Osteoblast (primary cell): ENCODE results near the gene AMBRA1. TPM values are rescaled to one million over a fixed set of nuclear protein-coding genes. Genes with fewer than 3 reads are reported as not detected.

ENCODE experiments used
- DNase-seq: peaks from one replicate; pipeline ENCODE4 v3.0.0; 2011; ENCODE audit warnings: low spot score, mixed read lengths; ENCODE audit not compliant: insufficient read length; ENCODE audit errors: missing footprints
- H2AFZ ChIP-seq: 2 replicates; pipeline ENCODE4 v1.6.0; 2011; ENCODE audit warnings: mild to moderate bottlenecking, low read length
- H3K27ac ChIP-seq: 2 replicates; pipeline ENCODE4 v1.5.1; 2011; ENCODE audit warnings: mild to moderate bottlenecking, low read depth, low read length, moderate library complexity
- H3K27me3 ChIP-seq: 2 replicates; pipeline ENCODE4 v1.6.0; 2012; ENCODE audit warnings: mild to moderate bottlenecking, control low read depth, inconsistent platforms, low read length, moderate library complexity; ENCODE audit not compliant: insufficient read depth
- H3K36me3 ChIP-seq: 2 replicates; pipeline ENCODE4 v1.5.1; 2011; ENCODE audit warnings: mild to moderate bottlenecking, low read length, control low read depth, moderate library complexity; ENCODE audit not compliant: insufficient read depth
- H3K4me1 ChIP-seq: 2 replicates; pipeline ENCODE4 v1.5.1; 2011; ENCODE audit warnings: mild to moderate bottlenecking, low read length, control low read depth, moderate library complexity; ENCODE audit not compliant: insufficient read depth
- H3K4me2 ChIP-seq: 2 replicates; pipeline ENCODE4 v1.6.0; 2011; ENCODE audit warnings: mild to moderate bottlenecking, low read length; ENCODE audit not compliant: insufficient read depth
- H3K4me3 ChIP-seq: fragments of 200-600 bp; sonication (generic); 3 replicates; pipeline ENCODE4 v1.5.1; 2012; ENCODE audit warnings: mild to moderate bottlenecking, low read length, inconsistent platforms; ENCODE audit not compliant: insufficient read depth
- H3K79me2 ChIP-seq: 2 replicates; pipeline ENCODE4 v1.6.0; 2012; ENCODE audit warnings: mild to moderate bottlenecking, low read length, control low read depth, inconsistent platforms; ENCODE audit not compliant: insufficient read depth
- H3K9me3 ChIP-seq: 2 replicates; pipeline ENCODE4 v1.5.1; 2011; ENCODE audit warnings: low read depth, low read length, control low read depth
- H4K20me1 ChIP-seq: 2 replicates; pipeline ENCODE4 v1.6.0; 2012; ENCODE audit warnings: mild to moderate bottlenecking, low read length, control low read depth; ENCODE audit not compliant: insufficient read depth
- total RNA-seq: library from RNA; depleted of rRNA; stranded (reverse); fragments of >200 nt; gene quantifications from 2 replicates; pipeline ENCODE4 v1.2.3, GENCODE V29; 2012
- TF ChIP-seq, protein P1 (sequence below): IDR thresholded peaks from 2 replicates; pipeline ENCODE4 v1.5.1; 2011; ENCODE audit warnings: mild to moderate bottlenecking, low read depth, low read length, moderate library complexity; ENCODE audit errors: extremely low read depth

Gene AMBRA1
- total RNA-seq, 1 donor, result 29.7 TPM

DNA sequence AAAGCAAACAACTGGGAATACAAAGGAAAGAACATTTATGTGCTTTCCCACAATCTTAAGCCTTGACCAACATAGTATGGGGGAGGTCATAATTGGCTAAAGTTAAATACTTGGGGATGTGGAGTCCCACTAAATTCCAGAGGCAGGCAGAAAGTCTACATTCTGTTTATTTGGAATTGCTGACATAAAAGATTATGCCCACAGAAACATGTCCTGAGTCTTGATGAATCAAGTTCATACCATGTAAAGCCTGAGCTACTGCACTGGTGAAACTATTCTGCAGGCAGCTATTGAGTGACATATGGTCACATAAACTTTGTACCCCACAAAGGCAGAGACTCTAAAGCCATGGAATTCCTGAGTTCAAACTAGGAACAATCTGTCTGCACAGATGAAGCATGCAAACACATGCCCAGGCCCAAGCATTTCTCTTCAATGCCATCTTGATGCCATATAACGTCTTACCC lies 132.3 kb downstream of the AMBRA1 start:
- H2AFZ ChIP-seq, result no peak overlapping the region
- no peaks in the 10 kb centered on the region for H3K27me3 ChIP-seq
- peak overlapping the region; percentile 23 for H3K4me2 ChIP-seq
- no peaks in the 10 kb centered on the region for H3K36me3 ChIP-seq
- H3K4me1 ChIP-seq, result peaks cover 9% of the 10 kb centered on the region
- H3K79me2 ChIP-seq, result peaks cover 3% of the 10 kb centered on the region
- H3K27ac ChIP-seq, result no peak overlapping the region
- TF ChIP-seq, protein P1, sequence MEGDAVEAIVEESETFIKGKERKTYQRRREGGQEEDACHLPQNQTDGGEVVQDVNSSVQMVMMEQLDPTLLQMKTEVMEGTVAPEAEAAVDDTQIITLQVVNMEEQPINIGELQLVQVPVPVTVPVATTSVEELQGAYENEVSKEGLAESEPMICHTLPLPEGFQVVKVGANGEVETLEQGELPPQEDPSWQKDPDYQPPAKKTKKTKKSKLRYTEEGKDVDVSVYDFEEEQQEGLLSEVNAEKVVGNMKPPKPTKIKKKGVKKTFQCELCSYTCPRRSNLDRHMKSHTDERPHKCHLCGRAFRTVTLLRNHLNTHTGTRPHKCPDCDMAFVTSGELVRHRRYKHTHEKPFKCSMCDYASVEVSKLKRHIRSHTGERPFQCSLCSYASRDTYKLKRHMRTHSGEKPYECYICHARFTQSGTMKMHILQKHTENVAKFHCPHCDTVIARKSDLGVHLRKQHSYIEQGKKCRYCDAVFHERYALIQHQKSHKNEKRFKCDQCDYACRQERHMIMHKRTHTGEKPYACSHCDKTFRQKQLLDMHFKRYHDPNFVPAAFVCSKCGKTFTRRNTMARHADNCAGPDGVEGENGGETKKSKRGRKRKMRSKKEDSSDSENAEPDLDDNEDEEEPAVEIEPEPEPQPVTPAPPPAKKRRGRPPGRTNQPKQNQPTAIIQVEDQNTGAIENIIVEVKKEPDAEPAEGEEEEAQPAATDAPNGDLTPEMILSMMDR, result no peak
- DNase-seq, result peak; percentile 62
- no peak overlapping the region for H3K4me3 ChIP-seq
- peaks cover 30% of the 10 kb centered on the region for H4K20me1 ChIP-seq
- H3K9me3 ChIP-seq, result no peaks in the 10 kb centered on the region

DNA sequence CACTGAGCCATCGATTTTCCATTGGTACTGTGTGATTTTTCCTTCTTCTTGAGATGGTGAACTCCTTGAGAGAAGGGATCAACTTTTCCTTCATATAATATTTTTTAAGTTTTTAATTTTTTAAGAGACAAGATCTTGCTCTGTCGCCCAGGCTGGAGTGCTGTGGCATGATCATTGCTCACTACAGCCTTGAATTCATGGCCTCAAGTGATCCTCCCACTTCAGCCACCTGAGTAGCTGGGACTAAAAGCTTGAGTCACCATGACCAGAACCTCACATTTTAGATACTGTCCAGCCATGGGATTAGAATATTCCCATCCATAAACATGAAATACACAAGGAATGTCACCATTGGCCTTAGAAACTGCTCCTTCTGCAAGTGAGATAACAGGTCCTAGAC lies 135.3 kb downstream of the AMBRA1 start:
- Histone ChIP-seq H3K27me3 (no peaks in the 10 kb centered on the region), H3K4me3 (no peak overlapping the region), H3K79me2 (peaks cover 10% of the 10 kb centered on the region), H4K20me1 (peaks cover 27% of the 10 kb centered on the region), H2AFZ (no peak overlapping the region), H3K27ac (no peak overlapping the region), H3K9me3 (no peaks in the 10 kb centered on the region), H3K4me2 (no peak overlapping the region), H3K4me1 (peaks cover 9% of the 10 kb centered on the region), H3K36me3 (no peaks in the 10 kb centered on the region)
- DNase-seq, result no peak
- TF ChIP-seq, protein P1, result no peak

DNA sequence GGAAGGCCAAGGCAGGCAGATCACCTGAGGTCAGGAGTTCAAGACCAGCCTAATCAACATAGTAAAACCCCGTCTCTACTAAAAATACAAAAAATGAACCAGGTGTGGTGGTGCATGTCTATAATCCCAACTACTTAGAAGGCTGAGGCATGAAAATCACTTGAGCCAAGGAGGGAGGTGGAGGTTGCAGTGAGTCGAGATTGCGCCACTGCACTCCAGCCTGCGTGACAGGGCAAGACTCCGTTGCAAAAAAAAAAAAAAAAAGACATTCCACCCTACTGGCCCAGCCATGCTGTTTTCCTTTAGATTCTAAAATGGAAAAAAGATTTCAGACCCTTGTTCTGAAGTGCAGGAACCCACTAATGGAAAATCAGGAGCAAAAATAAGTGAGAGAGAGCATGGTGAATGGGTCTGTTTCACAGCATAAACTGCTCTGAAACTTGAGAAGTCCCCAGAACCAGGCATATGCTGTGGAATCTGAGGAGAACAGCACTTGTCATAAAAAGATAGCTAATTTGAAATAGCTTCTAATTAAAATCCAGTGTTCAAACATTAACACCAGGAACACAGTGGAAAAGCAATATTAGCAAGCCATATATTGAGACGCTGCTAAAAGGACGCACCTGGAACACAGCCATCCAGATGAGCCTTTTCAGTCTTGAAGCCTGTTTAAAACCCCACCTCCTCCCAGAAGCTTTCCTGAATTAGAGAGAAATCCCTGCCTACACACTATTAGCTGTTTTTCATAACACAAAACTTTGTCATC lies 136.0 kb downstream of the AMBRA1 start:
- TF ChIP-seq, protein P1, result no peak
- no peak for DNase-seq
- Histone ChIP-seq H3K4me3 (no peak overlapping the region), H3K9me3 (no peaks in the 10 kb centered on the region), H3K36me3 (no peaks in the 10 kb centered on the region), H3K27me3 (no peaks in the 10 kb centered on the region), H3K4me1 (peaks cover 9% of the 10 kb centered on the region), H4K20me1 (peaks cover 24% of the 10 kb centered on the region), H2AFZ (no peak overlapping the region), H3K27ac (no peak overlapping the region), H3K79me2 (peaks cover 10% of the 10 kb centered on the region), H3K4me2 (no peak overlapping the region)

DNA sequence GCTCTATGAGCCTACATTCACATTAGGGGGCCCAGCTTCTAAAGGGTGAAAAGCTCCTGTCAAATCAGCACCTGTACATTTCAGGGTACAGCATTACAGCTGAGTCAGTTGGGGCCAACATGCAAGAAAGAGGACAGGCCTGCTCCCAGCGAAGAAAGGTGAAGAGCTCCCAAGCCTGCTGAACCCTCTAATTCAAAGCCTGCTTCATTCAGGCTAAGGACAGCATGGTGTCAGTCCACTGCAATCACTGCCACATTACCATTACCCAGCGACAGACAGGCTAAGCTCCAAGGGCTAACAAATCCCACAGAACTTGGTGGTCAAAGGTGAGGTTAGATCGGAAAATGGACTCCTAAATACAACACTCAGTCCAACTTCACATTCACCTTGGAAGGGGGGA lies 136.8 kb downstream of the AMBRA1 start:
- H2AFZ ChIP-seq, result no peak overlapping the region
- no peak overlapping the region for H3K27ac ChIP-seq
- no peak overlapping the region for H3K4me3 ChIP-seq
- no peak overlapping the region for H3K4me2 ChIP-seq
- H3K9me3 ChIP-seq, result no peaks in the 10 kb centered on the region
- H4K20me1 ChIP-seq, result peaks cover 22% of the 10 kb centered on the region
- H3K79me2 ChIP-seq, result peaks cover 10% of the 10 kb centered on the region
- TF ChIP-seq, protein P1, result no peak
- DNase-seq, result no peak
- H3K36me3 ChIP-seq, result no peaks in the 10 kb centered on the region
- peaks cover 9% of the 10 kb centered on the region for H3K4me1 ChIP-seq
- no peaks in the 10 kb centered on the region for H3K27me3 ChIP-seq
